Naive thymus-derived CD8-positive, alpha-beta T cell (primary cell): ENCODE measurements around the gene GRPEL1. TPM values are rescaled to one million over a fixed set of nuclear protein-coding genes. Genes with fewer than 3 reads are reported as not detected.

Experiments
- ATAC-seq, 2 donors: fragments of 150-1000 bp; cut with Tn5 transposase in 1 of 2; sonication (Bioruptor Pico), chemical (Tn5 transposase) in 1 of 2; 1 replicate in 1 of 2; 2 replicates in 1 of 2; pipeline ENCODE4 v1.10.0; 2021; ENCODE audit warnings: mild to moderate bottlenecking in 2 of 2, moderate library complexity in 2 of 2
- POLR2A ChIA-PET: fragments of 350-600 bp; sonication (Branson Sonifier 250); formaldehyde crosslinking; loops from one replicate; lab custom pipeline; 2021; ENCODE audit warnings: antibody characterized with exemption; lab: Charles Lee
- DNase-seq, 10 donors: peaks; one replicate each; pipeline versions ENCODE4 v3.0.0 to v3.0.0-alpha.2; 2020 to 2022
- H3K27ac Mint-ChIP-seq, 10 donors: one replicate each; pipeline ENCODE4 v1.8.0; 2020 to 2022; ENCODE audit warnings: mild to moderate bottlenecking in 10 of 10, mixed read lengths in 10 of 10, moderate library complexity in 4 of 10, inconsistent platforms in 1 of 10
- H3K27me3 Mint-ChIP-seq, 5 donors: one replicate each; pipeline ENCODE4 v1.8.0; 2021 to 2022; ENCODE audit warnings: mixed read lengths in 5 of 5
- H3K36me3 Mint-ChIP-seq, 3 donors: one replicate each; pipeline ENCODE4 v1.8.0; 2020 to 2022; ENCODE audit warnings: mixed read lengths in 3 of 3, mild to moderate bottlenecking in 2 of 3, inconsistent platforms in 1 of 3
- H3K4me1 Mint-ChIP-seq, 4 donors: one replicate each; pipeline ENCODE4 v1.8.0; 2021 to 2022; ENCODE audit warnings: mixed read lengths in 4 of 4
- H3K4me3 Mint-ChIP-seq, 10 donors: one replicate each; pipeline ENCODE4 v1.8.0; 2020 to 2022; ENCODE audit warnings: mild to moderate bottlenecking in 10 of 10, mixed read lengths in 10 of 10, moderate library complexity in 6 of 10, inconsistent platforms in 1 of 10
- H3K9me3 Mint-ChIP-seq, 9 donors: one replicate each; pipeline ENCODE4 v1.8.0; 2020 to 2022; ENCODE audit warnings: mixed read lengths in 9 of 9, mild to moderate bottlenecking in 3 of 9, inconsistent platforms in 1 of 9, moderate library complexity in 1 of 9
- polyA plus RNA-seq, 3 donors: library from polyadenylated mRNA; unstranded; fragments of 300-500 nt; fragmentation: Illumina TruSeq; gene quantifications; one replicate each; pipeline ENCODE4 v1.2.3, GENCODE V29; 2021
- total RNA-seq, 8 experiments: library from RNA in 2 of 8; stranded (reverse) in 2 of 8; gene quantifications; one replicate each; pipeline ENCODE4 v1.2.3 and lab custom pipeline; 2021 to 2026

GRPEL1 gene
- total and polyA plus RNA-seq, 5 experiments from 2014 or later: 31.4 to 47.6 (median 37.8) TPM

DNA sequence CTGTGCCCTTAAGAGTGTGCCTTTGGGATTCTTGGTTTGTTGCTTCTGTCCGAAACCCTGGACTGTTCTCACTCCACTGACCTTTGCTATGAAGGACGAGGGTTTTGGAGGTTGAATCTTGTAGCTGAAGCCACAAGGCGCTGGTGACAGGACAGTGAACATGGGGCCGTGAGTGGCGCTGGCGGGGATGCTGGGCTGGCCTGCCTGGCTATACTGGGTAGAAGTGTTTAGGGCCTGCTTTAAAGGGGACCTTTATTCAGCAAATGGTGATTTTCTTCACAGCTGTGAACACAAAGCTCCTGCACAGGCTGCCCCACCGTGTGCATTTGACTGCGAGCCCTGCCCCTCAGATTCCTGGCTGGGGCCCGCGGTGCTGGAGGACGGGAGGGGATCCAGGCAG lies 51.8 kb downstream of the GRPEL1 start:
- no peaks in the 10 kb centered on the region for H3K27me3 Mint-ChIP-seq
- H3K27ac Mint-ChIP-seq: no peak overlapping the region
- POLR2A ChIA-PET: no interaction called here
- H3K4me3 Mint-ChIP-seq: no peak overlapping the region
- DNase-seq: no peak
- H3K9me3 Mint-ChIP-seq: no peaks in the 10 kb centered on the region
- ATAC-seq: no peak
- H3K36me3 Mint-ChIP-seq: peaks cover 0 to 79% (median 13%) of the 10 kb centered on the region in 3 donors
- peaks cover 0 to 12% (median 2%) of the 10 kb centered on the region in 4 donors for H3K4me1 Mint-ChIP-seq

GRCh38 chr4:7015383-7016035 lies 52.4 kb downstream of the GRPEL1 start:
- POLR2A ChIA-PET: no interaction called here
- H3K27me3 Mint-ChIP-seq: no peaks in the 10 kb centered on the region
- no peak for ATAC-seq

GRCh38 chr4:7014815-7015214 lies 53.0 kb downstream of the GRPEL1 start:
- peaks cover 0 to 12% (median 2%) of the 10 kb centered on the region in 4 donors for H3K4me1 Mint-ChIP-seq
- H3K27ac Mint-ChIP-seq: peak overlapping the region in 3 of 10 donors; percentile 8 to 75 (median 22)
- ATAC-seq: no peak
- H3K27me3 Mint-ChIP-seq: no peaks in the 10 kb centered on the region
- no peaks in the 10 kb centered on the region for H3K9me3 Mint-ChIP-seq
- H3K36me3 Mint-ChIP-seq: peaks cover 0 to 82% (median 12%) of the 10 kb centered on the region in 3 donors
- no peak for DNase-seq
- H3K4me3 Mint-ChIP-seq: no peak overlapping the region
- POLR2A ChIA-PET: no interaction called here

More at GRCh38 chr4:7015383-7016035, 52.4 kb downstream of the GRPEL1 start:
- DNase-seq: no peak
- Mint-ChIP-seq H3K4me3 (peak overlapping the region in 1 of 10 donors; percentile 43), H3K27ac (peak overlapping the region in 1 of 10 donors; percentile 6), H3K36me3 (peaks cover 0 to 79% (median 8%) of the 10 kb centered on the region in 3 donors), H3K9me3 (no peaks in the 10 kb centered on the region), H3K4me1 (peaks cover 0 to 12% (median 2%) of the 10 kb centered on the region in 4 donors)

- H3K4me3 Mint-ChIP-seq: no peak overlapping the region
- POLR2A ChIA-PET: interaction anchor here (1.1 kb wide), 1 partner anchor 24 kb away, joined by 3 read pairs; no protein-coding TSS in a partner anchor
- DNase-seq (no peak), ATAC-seq (no peak)
- no peaks in the 10 kb centered on the region for H3K9me3 Mint-ChIP-seq
- H3K4me1 Mint-ChIP-seq: peaks cover 0 to 12% (median 5%) of the 10 kb centered on the region in 4 donors
- no peaks in the 10 kb centered on the region for H3K27me3 Mint-ChIP-seq
- H3K27ac Mint-ChIP-seq: peak overlapping the region in 2 of 10 donors; percentile 17 to 59
- peaks cover 0 to 87% (median 16%) of the 10 kb centered on the region in 3 donors for H3K36me3 Mint-ChIP-seq
Observed at GRCh38 chr4:7013175-7013574, 54.7 kb downstream of the GRPEL1 start.

DNA sequence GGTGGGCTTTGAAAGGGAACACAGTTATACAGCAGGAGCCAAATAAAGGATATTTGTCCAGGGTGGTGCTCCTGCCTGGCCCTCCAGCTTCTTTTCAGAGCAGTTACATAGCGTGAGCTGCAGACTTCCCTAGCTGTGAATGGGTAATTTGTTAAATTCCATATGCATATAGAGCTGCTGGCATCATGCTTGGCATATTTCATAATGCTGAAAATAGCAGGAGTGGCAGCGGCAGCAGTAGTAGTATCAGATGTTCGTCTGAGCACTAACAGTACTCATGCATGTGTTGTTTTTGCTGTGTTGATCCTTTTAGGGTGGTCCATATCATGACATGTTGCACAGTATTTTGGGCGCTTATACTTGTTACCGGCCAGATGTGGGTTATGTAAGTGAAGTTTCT lies 58.3 kb downstream of the GRPEL1 start:
- ATAC-seq: no peak
- Mint-ChIP-seq H3K4me1 (peaks cover 0 to 12% (median 5%) of the 10 kb centered on the region in 4 donors), H3K36me3 (peaks cover 0 to 85% (median 18%) of the 10 kb centered on the region in 3 donors), H3K4me3 (no peak overlapping the region), H3K27me3 (no peaks in the 10 kb centered on the region), H3K9me3 (no peaks in the 10 kb centered on the region), H3K27ac (no peak overlapping the region)
- POLR2A ChIA-PET: no interaction called here
- DNase-seq: no peak

Other genes starting within 250 kb of the GRPEL1 start
- 10 to 100 TPM; 77.3 to 78.2 TPM for gene TBC1D14, start 158.2 kb downstream of the GRPEL1 start, total RNA-seq
- gene TBC1D14, start 158.2 kb downstream of the GRPEL1 start, polyA plus RNA-seq: 10 to 100 TPM; 34.8 to 47.0 (median 36.7) TPM
- gene TADA2B, start 24.7 kb downstream of the GRPEL1 start, total RNA-seq: 10 to 100 TPM; 50.5 to 55.2 TPM
- 1 to 10 TPM; 2.6 to 4.8 (median 4.5) TPM for gene TADA2B, start 24.7 kb downstream of the GRPEL1 start, polyA plus RNA-seq
- gene SORCS2, start 124.5 kb upstream of the GRPEL1 start, total RNA-seq: not detected
- not detected for gene SORCS2, start 124.5 kb upstream of the GRPEL1 start, polyA plus RNA-seq